Kasumi-1 (cell line): ENCODE results near the gene ACTN4.
A peak's percentile ranks its signal among the peaks of the same experiment; 100 is the strongest.

Source experiments
- DNase-seq, 2 experiments: peaks; one replicate each; lab custom pipeline; 2025; lab: John Stamatoyannopoulos, UW

The ACTN4 gene

GRCh38 chr19:38661136-38661535, 13.7 kb downstream of the ACTN4 start:
- no peak for DNase-seq

- DNase-seq: no peak
These were observed 14.5 kb downstream of the ACTN4 start for GRCh38 chr19:38661996-38662395.

GRCh38 chr19:38662537-38663155, 15.2 kb downstream of the ACTN4 start:
- no peak for DNase-seq

DNA sequence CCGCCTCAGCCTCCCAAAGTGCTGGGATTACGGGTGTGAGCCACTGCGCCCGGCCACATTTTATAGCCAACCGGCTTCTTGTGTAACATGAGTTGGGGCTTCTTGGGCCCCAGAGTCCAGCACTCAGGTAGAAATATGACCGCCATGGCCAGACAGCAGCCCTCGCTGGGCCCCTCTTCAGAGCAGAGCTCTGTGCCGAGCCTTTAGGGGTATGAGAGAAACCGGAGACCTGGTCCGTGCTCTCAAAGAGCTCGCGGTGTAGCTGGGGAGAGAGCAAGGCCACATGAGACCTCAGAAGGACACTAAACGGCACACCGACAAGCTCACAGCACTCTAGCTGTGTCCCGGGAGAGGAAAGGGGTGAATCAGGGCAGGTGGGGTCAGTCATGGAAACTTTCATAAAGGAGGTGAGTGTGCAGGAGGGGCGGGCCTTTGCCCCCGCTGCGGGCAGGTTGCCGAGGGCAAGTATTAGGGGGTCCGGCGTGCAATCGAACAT, 15.8 kb downstream of the ACTN4 start:
- DNase-seq: no peak

DNA sequence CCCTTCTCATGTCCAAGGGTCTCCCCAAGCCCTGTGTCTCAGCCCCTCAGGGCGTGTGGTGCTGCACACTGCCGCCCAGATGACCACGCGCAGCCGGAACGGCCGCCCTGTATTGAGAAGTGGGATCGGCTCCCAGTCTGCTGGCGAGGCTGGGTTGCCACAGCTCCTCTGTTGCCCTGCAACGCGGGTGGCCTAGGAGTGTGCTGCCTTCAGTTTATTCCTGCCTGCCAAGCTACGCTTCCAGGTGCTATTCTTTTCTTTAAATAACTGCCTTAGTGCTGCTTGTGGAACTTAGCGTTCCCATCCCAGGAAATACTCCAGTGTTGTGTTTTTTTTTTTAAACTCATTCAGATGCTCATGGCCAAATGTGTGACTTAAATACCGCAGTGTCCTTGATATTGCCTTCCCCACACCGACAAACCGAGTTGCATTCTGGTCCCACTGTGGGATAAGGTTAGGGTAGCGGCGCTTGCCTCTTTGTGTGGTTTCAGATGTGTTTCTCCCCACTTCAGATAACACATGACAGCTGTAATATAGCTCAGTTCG, 16.6 kb downstream of the ACTN4 start:
- peak in 1 of 2 experiments; percentile 44 for DNase-seq

DNA sequence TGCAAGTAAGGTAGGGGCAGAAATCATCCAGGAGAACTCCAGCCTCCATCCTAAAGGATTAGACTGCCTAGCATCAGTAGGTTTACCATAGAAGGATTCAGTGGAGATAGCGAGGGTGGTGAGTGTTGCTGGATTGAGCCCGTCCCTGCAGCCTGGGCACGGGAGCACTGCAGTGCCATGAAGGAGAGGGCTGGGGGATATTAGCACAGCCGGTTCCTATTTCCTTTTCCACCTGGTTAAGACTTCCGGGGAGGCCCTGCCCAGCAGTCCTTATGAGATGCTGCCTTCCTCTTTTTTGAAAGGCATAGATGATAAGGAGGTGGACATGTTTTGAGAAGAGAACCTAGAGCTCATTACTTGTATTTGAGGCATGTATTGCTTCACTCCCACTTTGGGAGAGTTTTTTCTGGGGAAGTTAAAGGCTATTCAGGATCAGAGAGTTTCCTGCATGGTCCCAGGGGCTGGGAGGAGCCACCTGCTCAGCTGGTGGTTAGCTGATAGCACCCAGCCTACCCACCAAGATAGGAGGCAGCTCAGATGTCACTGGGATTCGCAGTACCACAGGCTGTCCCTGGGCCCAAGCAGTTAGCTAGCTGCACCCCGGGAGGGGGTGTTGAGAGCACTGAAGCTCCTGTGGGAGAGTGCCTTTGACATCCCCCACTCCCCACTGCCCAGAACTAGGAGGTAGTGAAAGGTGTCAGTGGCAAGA, 17.2 kb downstream of the ACTN4 start:
- peak; percentile 96 for DNase-seq

GRCh38 chr19:38665219-38665931, 17.9 kb downstream of the ACTN4 start:
- DNase-seq: no peak

- no peak for DNase-seq
These were observed 18.7 kb downstream of the ACTN4 start for GRCh38 chr19:38665950-38666662.

DNA sequence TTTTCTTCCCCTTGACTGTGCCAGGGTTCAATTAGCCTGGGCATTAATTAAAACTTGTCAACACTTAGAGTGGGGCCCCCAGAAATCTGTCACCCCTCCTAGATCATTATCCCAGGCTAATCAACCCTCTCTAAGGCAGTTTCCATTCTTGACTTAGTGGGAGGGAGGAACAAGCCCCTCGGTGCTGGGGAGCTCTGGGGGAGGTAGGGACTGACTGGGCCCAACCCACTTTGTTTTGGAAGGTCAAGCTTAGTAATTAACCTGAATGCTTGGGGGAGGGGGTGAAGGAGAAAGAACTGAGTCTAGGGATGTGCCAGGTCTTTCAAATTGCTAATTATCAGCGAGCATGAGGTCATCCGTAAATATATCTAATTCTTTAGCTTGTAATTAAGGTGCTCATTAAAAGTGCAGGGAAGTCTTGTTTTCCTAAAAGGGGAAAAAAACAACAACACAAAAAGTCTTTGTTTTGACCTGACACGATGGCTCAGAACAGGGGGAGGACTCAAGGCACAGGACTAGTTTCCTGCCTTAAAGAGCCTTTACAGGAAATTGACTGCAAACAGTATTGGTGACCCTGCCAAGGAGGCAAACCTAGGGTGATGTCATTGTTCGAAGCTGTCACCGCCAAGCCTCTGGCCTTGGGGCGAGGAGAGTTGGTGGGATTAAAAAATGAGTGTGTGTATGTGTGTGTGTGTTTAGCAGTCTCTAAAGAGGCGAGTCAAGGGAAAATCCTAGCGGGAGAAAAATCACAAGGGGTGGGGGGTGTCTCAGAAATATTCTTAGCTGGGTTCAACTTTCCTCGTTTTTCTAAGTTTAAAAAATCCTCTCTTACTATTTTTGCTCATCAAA, 19.4 kb downstream of the ACTN4 start:
- DNase-seq: peak in 1 of 2 experiments; percentile 24

DNA sequence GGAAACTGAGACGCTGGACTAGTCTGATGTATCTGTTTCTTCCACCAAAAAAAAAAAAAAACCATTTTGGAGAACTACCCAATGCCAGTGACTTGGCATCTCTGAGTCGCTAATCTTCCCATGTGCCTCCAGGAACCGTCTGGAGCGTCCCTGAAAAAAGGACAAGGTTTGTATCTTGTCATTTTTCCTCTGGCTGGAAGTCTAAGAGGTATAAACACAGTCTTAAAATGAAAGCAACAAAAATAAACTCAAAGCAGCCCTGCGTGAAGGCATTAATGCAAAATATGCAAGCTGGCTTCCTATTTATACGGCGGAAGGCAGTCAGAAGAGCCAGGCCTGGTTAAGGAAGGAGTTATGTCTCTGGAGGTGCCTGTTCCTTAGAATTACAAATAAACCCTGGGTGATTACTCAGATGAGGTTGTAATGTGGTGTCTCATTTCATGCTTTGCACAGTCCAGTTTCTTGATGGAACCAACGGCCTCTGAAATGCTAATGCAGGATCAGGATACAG, 20.3 kb downstream of the ACTN4 start:
- no peak for DNase-seq

- peak; percentile 49 to 54 for DNase-seq
These were observed 22.1 kb downstream of the ACTN4 start for GRCh38 chr19:38669552-38669951.

DNA sequence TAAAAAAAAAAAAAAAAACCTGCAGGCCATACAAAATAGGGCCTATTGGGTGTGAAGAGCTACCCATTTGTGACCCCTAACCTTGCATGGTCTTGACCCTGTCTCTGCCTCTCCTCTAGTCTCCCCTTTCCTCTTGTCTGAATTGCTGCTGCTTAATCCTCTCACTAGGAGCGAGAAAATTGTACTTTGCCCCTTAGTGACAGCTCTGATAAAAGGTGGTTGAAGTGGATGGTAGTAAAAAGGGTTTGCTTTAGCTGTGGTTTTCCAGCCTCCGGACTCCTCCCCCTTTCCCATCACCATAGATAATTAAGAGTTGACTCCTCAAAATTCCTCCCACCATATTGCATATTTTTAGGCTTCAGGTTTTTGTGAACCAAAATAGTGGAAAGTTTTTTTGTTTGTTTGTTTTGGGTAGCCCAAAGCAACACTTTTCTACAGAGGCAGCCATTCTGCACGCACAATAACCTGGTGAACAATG, 23.5 kb downstream of the ACTN4 start:
- DNase-seq: no peak

DNA sequence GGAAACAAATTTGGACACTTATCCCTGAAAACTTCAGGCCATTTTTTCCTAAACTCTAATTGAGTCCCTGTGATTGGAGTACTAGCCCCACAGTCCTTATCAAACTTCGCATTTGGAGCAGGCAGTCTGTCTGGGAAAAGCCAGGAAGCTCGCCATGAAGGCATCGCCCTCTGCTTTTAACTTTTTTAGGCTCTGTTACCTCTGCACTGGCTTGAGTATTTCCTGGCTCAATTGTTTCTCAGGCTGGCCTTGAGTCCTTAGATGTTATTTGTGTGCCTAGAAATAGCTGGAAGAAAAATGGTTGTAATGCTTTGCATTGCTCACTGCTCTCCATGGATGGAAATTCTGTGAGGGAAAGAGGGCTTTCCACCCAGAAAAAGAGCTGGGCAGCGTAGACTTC, 24.2 kb downstream of the ACTN4 start:
- no peak for DNase-seq

DNA sequence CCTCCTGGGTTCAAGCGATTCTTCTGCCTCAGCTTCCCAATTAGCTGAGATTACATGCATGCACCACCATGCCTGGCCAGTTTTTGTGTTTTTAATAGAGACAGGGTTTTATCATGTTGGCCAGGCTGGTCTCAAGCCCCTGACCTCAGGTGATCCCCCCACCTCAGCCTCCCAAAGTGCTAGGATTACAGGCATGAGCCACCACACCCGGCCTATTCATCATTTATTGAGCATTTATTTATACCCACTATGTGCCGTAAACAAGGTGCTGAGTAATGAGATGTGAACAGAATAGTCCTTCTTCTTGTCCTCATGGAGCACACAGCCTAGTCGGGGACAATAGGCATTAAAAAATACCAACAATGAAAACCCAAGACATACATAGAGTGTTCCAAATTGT, 25.6 kb downstream of the ACTN4 start:
- no peak for DNase-seq

DNA sequence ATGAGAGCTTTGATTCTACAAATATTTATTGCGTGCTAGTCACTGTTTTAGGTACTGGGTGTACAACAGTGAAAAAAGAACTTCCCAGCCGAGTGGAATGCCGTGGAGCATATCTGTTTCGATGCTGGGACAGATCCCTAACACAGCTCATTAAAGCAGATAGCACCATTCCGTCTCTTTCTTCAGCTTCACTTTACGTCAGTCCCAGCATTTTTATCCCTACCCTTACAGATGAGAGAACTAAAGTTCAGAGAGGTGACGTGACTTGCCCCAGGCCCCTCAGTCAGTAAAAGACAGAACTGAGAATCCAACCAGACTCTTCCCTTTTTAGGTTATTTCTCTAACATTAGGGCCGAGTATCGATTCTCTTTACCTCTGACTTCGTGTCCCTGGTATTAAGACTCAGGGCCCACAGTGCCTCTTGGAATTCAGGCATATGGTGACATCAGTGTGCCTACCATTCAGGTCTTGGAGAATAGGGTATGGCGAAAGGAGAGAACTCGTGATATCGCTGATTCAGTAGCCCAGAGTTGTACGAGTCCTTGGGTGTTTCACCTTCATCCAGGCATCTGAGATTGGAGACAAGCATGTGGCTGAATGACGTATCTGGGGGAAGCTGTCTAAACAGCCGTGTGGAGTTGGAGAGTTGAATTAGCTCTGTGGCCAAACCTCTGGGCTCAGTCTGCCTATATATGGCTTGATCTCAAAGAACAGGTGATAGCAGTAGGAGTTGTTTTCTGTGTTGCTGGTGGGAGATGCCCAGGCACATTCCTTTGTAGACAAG, 27.1 kb downstream of the ACTN4 start:
- no peak for DNase-seq

DNA sequence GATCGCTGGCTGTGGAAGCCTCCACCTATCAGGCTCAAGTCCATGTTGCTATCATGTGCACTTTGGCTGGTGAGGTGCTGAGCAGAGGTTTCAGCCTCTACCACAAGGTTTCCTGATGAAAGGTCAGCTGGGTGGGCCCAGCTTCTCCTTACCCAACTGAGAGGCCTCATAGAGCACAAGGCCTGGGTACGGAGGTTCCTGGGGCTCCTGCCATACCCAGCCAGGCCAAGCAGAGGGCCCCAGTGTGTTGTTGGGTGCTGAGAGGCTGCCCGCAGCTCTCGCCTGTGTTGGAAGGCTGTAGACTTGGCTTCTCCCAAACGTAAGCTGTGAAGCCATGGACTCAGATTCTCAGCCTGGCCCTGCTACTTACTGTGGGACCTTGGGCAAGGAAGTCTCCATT, 28.2 kb downstream of the ACTN4 start:
- peak in 1 of 2 experiments; percentile 8 for DNase-seq

GRCh38 chr19:38676023-38676877, 28.8 kb downstream of the ACTN4 start:
- peak; percentile 62 to 67 for DNase-seq

DNA sequence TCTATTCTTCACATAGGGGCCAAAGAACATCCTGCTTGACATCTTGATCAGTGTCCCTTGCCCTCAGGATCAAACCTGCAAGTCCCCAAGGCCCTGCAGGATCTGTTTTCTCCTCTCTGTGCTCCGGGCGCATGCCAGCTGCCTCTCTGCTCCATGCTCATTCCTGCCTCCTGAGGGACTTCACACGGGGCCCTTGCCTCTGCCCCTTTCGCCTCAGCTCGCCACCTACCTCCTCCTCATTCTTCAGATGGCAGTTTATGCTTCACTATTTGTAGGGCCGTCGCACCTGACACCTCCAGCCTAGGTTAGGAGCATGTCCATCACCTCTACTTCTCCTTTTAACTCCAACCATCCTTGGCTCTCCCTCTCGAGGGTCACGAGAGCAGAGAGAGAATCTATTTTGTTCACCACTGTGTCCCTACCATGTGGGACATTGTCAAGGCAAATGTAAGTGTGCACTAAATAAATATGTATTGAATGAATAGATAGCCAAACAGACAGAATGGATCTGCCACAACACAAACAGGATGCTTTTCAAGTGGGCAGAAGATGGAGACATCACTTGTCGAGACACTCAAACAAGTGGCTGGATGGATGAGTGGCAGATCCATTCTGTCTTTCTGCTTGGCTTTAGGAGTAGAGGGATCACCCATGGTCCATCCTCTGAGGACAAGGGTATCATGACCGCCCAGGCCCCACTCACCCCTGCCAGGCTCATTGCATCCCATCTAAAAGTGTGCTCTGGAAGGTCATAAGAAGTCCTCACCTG, 29.6 kb downstream of the ACTN4 start:
- no peak for DNase-seq
